ENCODE data around the gene DBH.

DNA sequence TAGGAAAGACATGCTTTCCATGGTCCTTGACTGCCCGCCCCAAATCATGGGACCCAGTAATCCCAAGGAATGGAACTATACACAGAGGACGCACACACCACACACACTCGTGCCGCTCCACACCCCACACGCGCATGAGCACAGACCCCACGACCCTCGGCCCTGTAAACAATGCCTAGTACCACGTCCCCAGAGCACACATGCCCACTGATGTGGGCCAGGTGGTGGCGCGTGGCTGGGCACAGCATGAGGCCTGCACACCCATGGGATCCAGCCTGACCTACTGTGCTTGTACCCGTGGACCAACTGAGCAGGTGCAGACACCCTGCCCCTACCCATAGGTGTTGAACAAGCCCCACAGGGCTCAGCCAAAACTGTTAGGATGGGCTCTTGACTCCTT, 739 bp downstream of the DBH start:
- no peak for TF ChIP-seq TOX (CRISPR knock-in tag; IDR thresholded peaks at IDR 0.05; ENCODE audit: borderline replicate concordance)
- no peak for TF ChIP-seq ARNTL (CRISPR knock-in tag; IDR thresholded peaks at IDR 0.05; ENCODE audit: borderline replicate concordance, low read depth)
- no peak for TF ChIP-seq BACH2 (CRISPR knock-in tag; IDR thresholded peaks at IDR 0.05; ENCODE audit: borderline replicate concordance)
- TF ChIP-seq ZNF8 (CRISPR knock-in tag; IDR thresholded peaks at IDR 0.05) = no peak
- TF ChIP-seq, protein P1, sequence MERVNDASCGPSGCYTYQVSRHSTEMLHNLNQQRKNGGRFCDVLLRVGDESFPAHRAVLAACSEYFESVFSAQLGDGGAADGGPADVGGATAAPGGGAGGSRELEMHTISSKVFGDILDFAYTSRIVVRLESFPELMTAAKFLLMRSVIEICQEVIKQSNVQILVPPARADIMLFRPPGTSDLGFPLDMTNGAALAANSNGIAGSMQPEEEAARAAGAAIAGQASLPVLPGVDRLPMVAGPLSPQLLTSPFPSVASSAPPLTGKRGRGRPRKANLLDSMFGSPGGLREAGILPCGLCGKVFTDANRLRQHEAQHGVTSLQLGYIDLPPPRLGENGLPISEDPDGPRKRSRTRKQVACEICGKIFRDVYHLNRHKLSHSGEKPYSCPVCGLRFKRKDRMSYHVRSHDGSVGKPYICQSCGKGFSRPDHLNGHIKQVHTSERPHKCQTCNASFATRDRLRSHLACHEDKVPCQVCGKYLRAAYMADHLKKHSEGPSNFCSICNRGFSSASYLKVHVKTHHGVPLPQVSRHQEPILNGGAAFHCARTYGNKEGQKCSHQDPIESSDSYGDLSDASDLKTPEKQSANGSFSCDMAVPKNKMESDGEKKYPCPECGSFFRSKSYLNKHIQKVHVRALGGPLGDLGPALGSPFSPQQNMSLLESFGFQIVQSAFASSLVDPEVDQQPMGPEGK (CRISPR knock-in tag; IDR thresholded peaks at IDR 0.05; ENCODE audit: borderline replicate concordance) = no peak
- no peak for TF ChIP-seq PPARA (CRISPR knock-in tag; IDR thresholded peaks at IDR 0.05; ENCODE audit: borderline replicate concordance)

Data from SK-N-SH treated with all-trans-retinoic acid at 6 μM for 48 hours (cell line).